GM18873 (cell line): Measurements from ENCODE around the gene KLK2.
A peak's percentile ranks its signal among the peaks of the same experiment; 100 is the strongest.
"Not testable (repeated sequence)": the region's sequence is repeated elsewhere in the genome, so short reads cannot be mapped to it uniquely, and the experiment has no call there.

Experiments used
- ATAC-seq: cut with Tn5 transposase; IDR thresholded peaks from one replicate; pipeline ENCODE4 v1.9.1; 2021; ENCODE audit warnings: mild to moderate bottlenecking, moderate library complexity, moderate number of reproducible peaks; ENCODE audit not compliant: unreplicated experiment, low FRiP score

Gene KLK2

DNA sequence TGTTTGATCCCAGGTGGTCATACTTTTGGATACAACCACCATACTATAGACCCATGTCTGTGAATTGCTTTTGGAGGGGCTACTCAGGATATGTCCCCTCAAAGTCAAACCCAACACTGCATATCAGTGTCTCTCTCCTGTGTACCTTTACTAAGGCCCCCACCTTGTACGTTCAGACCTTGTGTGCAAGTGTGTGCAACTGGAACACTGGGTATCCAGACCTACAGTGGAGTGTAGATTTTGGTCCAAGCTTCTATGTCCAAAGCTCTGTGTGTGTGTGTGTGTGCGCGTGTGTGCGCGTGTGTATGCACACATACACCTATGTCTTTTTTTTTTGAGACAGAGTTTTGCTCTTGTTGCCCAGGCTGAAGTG, 18.0 kb downstream of the KLK2 start:
- ATAC-seq = no peak

DNA sequence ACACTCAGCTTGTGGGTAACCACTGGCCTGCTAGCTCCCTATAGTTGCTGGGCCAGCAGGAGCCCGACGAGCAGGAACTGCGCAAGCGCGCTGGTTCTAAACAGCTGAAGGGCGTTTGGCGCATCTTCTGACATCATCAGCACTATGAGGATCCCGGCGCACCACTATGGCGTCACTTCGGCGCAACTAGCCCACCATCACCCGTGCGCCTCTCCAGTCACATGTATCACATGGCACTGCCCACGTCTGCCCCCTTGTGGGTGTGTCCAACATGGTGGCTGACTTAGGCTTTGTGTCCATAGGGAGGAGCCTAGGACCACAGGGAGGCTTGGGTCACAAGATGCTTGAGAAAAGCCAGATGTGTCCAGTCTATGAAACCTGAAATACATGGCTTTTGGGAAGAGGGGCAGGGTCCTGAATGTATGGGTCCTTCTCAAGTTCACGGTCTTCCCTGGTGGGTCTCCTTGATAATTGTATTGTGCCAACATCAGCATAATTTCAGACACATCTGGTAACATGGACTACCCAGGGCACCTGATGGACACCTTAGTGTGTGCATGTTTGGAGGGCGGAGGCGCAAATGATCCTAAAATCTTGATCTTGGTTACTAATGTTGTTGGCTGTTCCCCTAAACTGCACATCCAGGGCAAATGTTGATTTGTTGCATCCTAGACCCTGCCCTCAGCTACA, 20.0 kb downstream of the KLK2 start:
- ATAC-seq = no peak

DNA sequence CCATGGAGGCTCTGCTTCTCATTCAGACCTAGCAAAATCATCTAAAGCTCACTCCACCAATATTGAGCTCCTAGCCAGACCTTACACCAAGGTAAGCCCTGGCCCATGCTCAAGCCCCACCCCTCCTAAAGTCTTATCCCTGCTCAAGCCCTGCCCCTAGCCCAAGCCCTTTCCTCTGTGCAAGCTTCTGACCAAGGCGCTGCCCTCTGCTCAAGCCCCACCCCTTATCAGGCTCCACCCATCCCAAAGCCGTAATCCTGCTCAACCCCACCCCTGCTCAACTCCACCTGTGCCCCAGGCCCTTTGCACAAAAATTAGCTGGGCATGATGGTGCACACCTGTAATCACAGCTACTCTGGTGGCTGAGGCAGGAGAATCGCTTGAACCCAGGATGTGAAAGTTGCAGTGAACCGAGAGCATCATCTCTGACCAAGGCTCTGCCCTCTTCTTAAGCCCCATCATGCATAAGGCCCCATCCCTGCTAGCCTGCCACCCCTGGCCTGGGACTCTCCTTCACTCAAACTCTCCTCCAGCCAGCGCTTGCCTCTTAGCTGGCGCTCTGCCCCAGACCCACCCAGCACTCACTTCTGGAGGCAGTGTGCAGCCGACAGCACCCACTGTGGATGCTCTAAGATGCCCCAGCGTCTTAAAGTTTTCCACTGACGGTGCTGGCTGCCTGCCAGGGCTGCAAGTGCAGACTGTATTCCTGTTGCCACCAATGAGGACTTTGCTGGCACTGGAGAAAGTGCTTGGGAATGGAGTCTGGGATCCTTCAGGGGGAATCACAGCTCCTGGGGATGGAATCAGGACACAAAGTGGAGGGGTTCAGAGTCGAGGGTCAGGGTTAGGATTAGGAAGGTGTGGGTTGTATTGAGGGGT, 21.5 kb downstream of the KLK2 start:
- ATAC-seq = no peak

DNA sequence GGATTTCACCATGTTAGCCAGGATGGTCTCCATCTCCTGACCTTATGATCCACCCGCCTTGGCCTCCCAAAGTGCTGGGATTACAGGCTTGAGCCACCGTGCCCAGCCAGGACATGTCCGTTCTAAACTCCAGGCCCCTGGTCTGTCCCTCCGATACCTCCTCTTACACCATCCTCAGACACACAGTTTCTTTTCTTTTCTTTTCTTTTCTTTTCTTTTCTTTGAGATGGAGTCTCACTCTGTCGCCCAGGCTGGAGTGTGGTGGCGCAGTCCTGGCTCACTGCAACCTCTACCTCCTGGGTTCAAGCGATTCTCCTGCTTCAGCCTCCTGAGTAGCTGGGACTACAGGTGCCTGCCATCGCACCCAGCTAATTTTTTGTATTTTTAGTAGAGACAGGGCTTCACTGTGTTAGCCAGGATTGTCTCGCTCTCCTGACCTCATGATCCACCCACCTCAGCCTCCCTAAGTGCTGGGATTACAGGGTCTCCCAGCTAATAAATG, 22.9 kb downstream of the KLK2 start:
- not testable (repeated sequence) for ATAC-seq

DNA sequence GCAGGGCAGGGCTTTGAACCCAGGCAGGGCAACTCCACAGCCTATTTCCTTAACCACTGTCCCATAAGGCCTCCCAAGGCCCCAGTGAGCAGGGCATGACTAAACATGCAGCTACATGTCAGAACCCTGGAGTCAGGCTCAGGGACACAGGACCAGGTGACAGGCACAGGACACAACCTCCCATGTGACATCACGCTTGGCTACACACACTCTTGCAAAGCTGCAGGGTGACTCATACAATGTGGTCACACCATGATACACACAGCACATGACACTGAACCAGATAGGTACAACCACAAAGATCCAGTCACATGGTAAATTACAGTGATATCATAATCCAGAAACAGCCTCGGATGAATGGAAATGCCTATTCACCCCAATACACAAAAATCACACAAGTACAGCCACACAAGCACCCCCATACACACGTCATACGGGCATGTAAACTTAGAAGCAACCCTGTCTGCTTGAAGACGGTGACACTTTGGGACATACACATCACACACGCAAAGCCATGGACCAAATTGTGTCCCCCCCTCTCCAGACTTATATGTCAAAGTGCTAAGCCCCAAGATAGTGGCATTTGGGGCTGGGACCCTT, 23.5 kb downstream of the KLK2 start:
- peak; percentile 71 for ATAC-seq

DNA sequence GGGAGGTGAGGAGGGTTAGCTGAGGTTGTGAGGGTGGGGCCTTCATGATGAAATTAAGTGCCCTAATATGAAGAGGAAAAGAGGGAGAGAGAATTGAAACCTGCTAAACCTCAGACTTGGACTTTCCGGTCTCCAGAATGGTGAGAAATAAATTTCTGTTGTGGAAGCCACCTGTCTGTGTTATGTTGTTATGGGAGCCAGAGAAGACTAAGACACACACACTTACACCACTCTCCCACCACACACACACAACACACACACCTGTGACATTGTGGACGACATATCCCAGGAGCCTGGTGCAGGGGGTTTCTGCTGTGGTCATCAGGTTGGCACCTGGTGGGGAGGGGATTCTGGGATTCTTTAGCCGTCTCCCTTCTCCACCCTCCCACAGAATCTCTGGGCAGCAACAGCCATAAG, 24.0 kb downstream of the KLK2 start:
- ATAC-seq = no peak

DNA sequence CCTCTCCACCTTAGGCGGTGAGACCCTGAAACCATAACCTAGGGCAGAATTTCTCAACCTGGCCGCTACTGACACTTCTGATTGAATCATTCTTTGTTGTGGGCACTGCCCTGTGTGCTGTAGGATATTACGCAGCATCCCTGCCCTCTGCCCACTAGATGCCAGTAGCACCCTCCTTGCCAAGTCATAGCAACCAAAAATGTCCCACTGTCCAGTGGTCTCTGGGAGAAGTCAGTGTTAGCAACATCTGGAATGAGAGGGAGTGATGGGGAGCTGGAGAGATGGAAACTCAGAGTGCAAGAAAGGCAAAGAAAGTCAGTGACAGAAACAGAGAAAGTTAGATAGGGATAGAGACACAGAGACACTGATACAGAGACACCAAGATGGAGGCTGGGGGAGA, 24.4 kb downstream of the KLK2 start:
- ATAC-seq = no peak

DNA sequence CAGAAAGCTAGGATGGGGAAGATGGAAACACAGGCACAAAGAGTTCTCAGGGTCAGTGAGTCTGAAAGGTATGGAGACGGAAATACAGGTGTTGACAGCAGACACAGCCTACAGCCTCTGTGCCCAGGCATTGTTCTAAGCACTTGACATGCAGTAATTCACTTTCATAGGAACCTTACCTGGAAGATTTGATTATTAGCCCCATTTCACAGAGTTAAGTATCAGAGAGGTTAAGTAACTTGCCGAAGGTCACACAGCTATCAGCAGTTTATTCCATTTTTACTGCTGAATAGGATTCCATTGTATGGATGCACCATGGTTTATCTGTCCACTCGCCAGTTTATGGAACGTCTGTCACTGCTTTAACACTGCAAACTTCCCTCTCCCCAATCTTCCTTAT, 24.8 kb downstream of the KLK2 start:
- no peak for ATAC-seq

DNA sequence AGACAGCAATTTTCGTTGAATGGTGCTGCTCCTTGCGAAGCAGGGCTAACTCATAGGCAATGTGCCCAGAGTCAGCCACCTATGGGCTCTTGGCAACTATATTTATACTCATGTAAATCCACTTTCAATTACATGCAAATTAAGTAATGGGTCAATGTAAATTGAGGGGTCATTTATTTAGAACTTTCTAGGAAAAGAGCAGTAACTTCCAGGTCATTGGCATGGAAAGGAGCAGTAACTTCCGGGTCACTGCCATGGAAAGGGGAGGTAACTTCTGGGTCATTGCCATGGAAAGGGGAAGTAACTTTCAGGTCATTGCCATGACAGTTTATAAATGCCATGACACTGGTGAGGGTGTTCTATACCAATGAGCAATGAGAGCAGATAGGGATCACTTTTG, 26.3 kb downstream of the KLK2 start:
- no peak for ATAC-seq

DNA sequence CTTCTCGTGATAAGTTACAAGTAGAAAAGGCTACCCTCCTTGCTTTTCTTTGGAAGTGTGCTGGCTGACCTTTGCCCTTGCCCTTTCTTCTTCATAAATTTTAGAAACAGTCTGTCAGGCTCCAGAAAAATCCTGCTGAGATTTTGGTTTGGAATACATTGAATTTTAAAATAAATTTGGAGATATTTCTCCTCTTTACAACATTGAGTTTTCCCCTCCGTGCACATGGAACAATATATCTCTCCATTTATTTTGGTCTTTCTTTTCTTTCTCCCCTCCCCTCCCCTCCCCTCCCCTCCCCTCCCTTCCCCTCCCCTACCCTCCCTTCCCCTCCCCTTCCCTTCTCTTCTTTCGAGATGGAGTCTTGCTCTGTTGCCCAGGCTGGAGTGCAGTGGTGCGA, 29.4 kb downstream of the KLK2 start:
- ATAC-seq = no peak

DNA sequence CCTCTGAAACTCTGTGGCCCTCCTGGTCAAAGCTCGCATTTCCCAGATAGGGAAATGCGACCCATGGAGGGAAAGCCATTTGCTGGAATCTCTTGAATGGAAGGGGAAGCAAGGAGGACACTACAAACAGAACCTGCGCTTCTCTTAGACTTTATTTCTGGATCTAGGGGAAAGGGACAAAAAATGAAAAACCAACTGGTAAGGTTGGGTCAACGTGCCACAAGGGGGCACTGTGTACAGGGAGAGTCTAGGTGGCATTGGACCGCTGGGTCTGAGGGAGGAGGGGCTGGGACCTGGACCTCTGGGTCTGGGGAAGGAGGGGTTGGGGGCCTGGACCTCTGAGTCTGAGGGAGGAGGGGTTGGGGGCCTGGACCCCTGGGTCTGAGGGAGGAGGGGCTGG, 33.0 kb downstream of the KLK2 start:
- ATAC-seq = no peak

DNA sequence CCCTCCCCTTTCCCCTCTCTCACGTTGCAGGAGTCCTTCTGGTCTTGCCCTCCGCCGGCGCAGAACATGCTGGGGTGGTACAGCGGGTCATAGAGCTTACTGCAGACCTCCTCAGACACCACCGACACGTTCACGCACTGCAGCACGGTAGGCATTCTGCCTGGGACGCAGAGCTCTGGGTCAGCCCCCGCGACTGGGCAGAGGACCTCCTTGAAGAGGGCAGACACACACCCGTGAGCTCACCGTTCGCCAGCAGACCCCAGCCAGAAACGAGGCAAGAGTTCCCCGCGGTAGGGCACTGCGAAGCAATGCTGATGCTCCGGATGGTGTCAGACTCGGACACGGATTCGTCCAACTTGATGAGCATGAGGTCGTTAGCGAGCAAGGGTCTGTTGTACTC, 35.1 kb downstream of the KLK2 start:
- no peak for ATAC-seq

DNA sequence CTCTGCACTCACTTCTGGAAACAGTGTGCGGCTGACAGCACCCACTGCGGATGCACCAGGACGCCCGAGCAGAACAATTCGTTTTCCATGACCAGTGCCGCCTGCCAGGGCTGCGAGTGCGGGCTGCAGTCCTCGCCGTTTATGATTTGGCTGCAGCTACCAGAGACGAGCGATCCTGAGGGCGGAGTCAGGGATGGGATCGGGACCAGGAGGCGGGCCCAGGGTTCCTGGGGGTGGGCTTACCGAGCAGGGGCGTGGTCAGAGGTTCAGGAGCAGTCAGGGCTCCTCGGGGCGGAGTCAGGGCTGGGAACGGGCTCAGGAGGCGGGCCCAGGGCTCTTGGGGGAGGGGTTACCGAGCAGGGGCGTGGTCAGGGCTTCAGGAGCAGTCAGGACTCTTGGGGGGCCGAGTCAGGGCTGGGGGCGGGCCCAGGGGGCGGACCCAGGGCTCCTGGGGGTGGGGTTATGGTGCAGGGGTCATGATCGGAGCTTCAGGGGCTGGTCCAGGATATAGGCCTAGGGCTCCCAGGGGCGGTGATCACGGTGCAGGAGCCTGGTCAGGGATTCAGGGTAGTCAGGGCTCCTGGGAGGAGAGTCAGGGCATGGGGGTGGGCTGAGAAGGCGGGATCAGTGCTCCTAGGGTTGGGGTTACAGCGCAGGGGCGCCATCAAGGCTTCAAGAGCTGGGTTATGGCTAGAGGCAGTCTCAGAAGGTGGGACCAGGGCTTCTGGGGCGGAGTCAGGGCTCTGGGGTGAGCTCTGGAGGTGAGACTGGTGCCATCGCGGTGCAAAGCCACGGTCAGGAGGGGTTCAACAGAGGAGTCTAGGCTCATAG, 36.2 kb downstream of the KLK2 start:
- no peak for ATAC-seq

DNA sequence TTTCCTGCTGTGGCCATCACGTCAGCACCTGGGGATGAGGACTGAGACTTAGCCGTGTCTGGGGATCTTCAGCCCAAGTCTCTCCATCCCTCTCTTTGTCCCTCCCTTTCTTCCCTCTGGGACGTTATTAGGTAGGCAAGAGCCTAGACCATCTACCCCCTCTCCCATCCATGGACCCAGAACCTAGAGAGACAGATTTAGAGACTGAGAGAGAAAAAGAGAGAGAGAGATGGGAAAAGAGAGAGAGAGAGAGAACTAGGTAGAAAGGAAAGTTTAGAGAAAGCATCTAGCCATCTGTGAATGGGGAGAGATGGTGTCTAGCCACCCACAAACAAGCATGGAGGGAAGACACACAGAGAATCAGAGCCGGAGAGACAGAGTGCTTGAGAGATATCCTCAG, 37.5 kb downstream of the KLK2 start:
- no peak for ATAC-seq

DNA sequence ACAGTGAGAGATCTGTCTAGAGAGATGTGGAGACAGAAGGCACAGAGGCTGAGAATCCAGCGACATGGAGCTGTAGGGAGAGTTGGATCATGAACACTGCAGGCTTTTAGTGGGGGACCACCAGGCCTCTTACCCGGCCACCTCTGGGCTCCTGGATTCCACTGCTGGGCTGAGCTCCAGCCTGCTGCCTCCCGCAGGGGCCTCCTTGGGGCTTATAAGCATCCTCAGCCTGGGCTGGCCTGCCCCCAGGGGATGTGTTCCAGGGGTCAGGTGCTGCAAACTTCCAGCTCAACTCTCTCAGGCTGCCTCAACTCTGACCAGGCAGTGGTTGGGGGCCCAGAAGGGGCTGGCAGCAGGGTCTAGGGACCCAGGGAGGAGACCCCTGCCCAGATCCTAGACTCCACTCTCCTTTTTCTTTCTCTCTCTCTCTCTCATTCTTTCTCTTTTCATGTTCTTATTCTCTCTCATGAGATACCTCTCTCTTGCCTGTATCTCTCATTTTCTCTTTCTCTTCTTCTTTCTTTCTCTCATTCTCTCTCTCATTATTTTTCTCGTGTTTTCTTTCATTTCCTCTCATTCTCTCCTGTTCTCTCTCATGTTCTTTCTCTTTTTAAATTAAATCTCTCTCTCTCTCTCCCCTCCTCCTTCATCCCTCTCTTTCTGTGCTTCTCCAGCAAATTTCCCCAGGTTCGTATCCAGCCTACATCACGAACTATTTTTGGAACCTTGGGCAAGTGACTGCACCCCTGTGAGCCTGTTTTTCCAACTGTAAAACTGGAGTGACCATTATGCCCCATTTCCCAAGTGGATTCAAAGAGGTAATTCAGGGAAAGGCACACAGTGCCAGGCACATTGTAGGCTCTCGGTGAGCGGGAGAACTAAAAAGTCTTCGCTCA, 38.2 kb downstream of the KLK2 start, which contains the start of gene KLK4:
Gene KLK4, minus strand, starts transcription at position 190 of the 896 bp plus-strand sequence. CDS start 657 bp downstream, outside the sequence.
- ATAC-seq = no peak

DNA sequence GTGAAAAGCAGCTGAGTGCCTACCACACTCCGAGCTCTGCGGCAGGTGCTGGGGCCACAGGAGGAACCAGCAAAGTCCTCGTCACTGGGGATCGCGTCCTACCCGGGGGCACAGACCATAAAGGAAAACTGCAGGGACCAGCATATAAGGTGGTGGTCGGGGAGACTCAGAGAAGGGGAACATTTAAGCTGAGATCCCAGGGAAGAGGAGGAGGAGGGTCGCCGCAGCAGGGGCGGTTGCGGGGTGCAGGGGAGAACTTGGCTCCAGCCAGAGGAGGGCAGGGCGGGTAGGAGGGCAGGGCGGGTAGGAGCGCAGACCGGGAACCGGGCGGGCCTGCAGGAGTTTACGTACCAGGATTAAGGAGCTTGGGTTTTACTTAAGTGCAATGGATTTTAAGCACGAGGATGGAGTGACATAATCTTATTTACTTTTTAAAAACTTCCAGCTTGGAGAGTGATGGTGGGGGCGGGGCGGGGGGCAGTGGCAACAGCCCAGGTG, 38.9 kb downstream of the KLK2 start:
- ATAC-seq = no peak

DNA sequence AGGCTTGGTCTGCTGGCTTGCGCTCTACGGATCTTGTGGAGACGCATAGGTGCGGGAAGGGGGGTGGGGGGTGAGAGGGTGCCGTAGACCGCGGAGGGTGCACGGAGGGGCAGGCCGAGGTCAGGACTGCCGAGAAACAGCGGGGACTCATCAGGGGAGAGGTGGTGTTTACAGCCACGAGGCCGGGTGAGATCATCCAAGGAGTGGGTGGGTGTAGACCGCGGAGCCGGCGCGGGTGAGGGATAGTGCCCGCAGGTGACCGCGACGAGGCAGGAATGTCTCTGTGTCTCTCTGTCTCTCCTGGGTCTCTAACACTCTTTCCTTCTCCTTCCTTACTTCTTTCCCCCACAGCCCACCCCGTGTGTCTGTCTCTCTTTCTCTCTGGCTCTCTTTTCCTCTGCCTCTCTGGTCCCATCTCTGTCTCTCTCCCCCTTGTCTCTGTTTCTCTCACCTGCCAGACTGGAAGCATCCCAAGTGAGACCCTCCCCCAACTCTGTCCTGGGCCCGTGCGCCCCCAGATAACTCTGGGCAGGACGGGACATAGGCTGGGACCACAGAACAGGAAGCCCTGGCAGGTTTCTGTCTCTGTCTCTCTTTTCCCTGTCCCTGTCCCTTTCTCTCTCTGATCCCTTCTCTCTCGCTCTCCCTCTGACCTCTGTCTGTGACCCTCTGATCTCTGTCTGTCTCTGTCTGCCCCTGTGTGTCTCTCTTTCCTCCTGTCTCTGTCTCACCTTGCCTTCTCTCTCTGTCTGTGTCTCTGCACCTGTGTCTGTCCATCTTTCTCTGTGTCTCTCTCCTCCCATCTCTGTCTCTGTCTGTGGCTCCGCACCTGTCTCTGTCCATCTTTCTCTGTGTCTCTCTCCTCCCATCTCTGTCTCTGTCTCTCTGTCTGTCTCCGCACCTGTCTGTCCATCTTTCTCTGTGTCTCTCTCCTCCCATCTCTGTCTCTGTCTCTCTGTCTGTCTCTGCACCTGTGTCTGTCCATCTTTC, 39.8 kb downstream of the KLK2 start:
- ATAC-seq = no peak

DNA sequence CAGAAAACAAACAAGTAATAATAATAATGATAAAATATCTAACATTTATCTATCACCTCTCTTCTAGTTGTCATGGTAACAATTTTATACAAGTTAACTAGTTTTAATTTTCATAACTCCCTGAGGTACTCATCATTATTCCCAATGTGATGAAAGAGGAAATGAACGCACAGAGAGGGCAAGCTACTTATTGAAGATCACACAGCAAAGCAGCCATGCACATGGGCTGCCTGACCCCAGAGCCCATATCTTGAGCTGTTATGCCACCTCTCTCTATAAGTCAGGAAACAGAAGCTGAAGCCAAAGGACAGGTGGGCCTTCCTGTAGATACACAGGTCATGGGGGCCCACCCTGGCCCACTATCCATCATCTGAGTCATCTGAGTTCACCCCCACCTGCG, 42.8 kb downstream of the KLK2 start:
- no peak for ATAC-seq
